ENCODE results near the gene ZNF638.
A peak's percentile ranks its signal among the peaks of the same experiment; 100 is the strongest.

Gene ZNF638

DNA sequence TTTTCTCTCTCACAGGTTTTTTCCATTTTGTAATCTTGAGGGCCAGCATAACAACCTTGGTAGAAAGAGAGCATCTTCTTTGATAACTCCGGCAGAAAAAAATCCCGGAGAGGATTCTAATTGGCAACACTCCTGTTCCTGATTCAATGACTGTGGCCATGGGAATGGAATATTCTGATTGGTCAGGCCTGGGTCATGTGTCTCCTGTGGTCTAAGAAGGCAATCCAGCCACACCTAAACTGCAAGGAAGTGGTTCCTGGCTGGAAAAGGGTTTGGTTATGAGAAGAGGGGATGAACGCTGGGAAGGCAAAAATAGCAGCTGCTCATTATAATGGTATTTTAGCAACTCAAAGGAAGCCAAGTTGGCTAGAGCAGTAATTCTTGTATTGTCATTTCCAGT, 24.8 kb upstream of the ZNF638 start:
- TF ChIP-seq TAF1 (IDR thresholded peaks at IDR 0.05; ENCODE audit: low read depth) (no peak), TEAD4 (IDR thresholded peaks at IDR 0.05) (no peak), EGR1 (IDR thresholded peaks at IDR 0.05) (no peak)
- TF ChIP-seq, protein P1, sequence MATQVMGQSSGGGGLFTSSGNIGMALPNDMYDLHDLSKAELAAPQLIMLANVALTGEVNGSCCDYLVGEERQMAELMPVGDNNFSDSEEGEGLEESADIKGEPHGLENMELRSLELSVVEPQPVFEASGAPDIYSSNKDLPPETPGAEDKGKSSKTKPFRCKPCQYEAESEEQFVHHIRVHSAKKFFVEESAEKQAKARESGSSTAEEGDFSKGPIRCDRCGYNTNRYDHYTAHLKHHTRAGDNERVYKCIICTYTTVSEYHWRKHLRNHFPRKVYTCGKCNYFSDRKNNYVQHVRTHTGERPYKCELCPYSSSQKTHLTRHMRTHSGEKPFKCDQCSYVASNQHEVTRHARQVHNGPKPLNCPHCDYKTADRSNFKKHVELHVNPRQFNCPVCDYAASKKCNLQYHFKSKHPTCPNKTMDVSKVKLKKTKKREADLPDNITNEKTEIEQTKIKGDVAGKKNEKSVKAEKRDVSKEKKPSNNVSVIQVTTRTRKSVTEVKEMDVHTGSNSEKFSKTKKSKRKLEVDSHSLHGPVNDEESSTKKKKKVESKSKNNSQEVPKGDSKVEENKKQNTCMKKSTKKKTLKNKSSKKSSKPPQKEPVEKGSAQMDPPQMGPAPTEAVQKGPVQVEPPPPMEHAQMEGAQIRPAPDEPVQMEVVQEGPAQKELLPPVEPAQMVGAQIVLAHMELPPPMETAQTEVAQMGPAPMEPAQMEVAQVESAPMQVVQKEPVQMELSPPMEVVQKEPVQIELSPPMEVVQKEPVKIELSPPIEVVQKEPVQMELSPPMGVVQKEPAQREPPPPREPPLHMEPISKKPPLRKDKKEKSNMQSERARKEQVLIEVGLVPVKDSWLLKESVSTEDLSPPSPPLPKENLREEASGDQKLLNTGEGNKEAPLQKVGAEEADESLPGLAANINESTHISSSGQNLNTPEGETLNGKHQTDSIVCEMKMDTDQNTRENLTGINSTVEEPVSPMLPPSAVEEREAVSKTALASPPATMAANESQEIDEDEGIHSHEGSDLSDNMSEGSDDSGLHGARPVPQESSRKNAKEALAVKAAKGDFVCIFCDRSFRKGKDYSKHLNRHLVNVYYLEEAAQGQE (IDR thresholded peaks at IDR 0.05; ENCODE audit: low read depth): no peak
- TF ChIP-seq, protein P2, sequence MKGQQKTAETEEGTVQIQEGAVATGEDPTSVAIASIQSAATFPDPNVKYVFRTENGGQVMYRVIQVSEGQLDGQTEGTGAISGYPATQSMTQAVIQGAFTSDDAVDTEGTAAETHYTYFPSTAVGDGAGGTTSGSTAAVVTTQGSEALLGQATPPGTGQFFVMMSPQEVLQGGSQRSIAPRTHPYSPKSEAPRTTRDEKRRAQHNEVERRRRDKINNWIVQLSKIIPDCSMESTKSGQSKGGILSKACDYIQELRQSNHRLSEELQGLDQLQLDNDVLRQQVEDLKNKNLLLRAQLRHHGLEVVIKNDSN (IDR thresholded peaks at IDR 0.05): peak; percentile 62

DNA sequence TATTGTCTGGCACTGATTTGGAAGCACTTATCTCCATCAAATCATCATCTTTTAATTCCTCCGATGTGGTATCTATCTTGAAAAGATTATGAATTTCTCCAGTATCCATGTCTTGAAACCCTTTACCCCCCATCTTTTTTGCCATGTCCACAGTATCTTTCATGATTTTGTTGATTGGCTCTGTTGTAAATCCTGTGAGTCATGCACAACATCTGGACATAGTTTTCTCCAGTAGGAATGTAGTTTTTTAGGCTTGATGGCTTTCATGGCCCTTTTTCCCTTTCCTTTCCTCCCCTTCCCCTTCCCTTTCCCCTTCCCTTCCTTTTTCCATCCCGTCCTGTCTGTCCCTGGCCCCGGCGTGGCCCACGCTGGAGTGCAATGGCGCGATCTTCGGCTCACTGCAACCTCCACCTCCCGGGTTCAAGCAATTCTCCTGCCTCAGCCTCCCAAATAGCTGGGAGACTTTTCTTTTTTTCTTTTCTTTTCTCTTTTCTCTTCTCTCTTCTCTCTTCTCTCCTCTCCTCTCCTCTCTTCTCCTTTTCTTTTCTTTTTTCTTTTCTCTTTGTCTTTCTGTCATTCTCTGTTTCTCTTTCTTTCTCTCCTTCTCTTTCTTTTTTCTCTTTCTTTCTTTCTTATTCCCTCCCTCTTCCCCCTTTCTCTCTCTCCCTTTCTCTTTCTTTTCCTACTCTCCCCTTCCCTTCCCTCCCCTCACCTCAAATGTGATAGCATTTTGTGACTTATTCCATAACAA, 18.4 kb upstream of the ZNF638 start:
- no peak for TF ChIP-seq TEAD4 (IDR thresholded peaks at IDR 0.05)
- TF ChIP-seq EP300 (IDR thresholded peaks at IDR 0.05; ENCODE audit: borderline replicate concordance): no peak
- TF ChIP-seq, protein P2 (IDR thresholded peaks at IDR 0.05): no peak
- TF ChIP-seq, protein P3, sequence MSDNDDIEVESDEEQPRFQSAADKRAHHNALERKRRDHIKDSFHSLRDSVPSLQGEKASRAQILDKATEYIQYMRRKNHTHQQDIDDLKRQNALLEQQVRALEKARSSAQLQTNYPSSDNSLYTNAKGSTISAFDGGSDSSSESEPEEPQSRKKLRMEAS (IDR thresholded peaks at IDR 0.05): no peak
- no peak for TF ChIP-seq NFIC (IDR thresholded peaks at IDR 0.05)
- TF ChIP-seq RAD21 (IDR thresholded peaks at IDR 0.05; ENCODE audit: low read depth): no peak
- no peak for TF ChIP-seq CEBPB (IDR thresholded peaks at IDR 0.05)

DNA sequence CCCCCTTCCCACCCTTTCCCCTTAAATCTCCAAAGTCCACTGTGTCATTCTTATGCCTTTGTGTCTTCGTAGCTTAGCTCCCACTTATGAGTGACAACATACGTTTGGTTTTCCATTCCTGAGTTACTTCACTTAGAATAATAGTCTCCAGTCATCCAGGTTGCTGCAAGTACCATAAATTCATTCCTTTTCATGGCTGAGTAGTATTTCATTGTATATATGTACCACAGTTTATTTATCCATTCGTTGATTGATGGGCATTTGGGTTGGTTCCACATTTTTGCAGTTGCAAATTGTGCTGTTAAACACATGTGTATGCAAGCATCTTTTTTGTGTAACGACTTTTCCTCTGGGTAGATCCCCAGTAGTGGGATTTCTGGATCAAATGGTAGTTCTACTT, 14.5 kb upstream of the ZNF638 start:
- TF ChIP-seq ZBTB7A (IDR thresholded peaks at IDR 0.05; ENCODE audit: low read depth) (no peak), EGR1 (IDR thresholded peaks at IDR 0.05) (no peak), CEBPB (IDR thresholded peaks at IDR 0.05) (no peak), TEAD4 (IDR thresholded peaks at IDR 0.05) (no peak), NFIC (IDR thresholded peaks at IDR 0.05) (no peak), EP300 (IDR thresholded peaks at IDR 0.05; ENCODE audit: borderline replicate concordance) (no peak), RAD21 (IDR thresholded peaks at IDR 0.05; ENCODE audit: low read depth) (no peak), YY1 (IDR thresholded peaks at IDR 0.05; ENCODE audit: low read depth) (no peak), CREB1 (IDR thresholded peaks at IDR 0.05; ENCODE audit: low read depth) (no peak), FOXM1 (IDR thresholded peaks at IDR 0.05; ENCODE audit: borderline replicate concordance, low read depth) (no peak), TAF1 (IDR thresholded peaks at IDR 0.05; ENCODE audit: low read depth) (no peak), TCF12 (IDR thresholded peaks at IDR 0.05; ENCODE audit: low read depth) (no peak)
- TF ChIP-seq, protein P3 (IDR thresholded peaks at IDR 0.05): no peak
- TF ChIP-seq, protein P2 (IDR thresholded peaks at IDR 0.05): no peak
- TF ChIP-seq, protein P1 (IDR thresholded peaks at IDR 0.05; ENCODE audit: low read depth): no peak

DNA sequence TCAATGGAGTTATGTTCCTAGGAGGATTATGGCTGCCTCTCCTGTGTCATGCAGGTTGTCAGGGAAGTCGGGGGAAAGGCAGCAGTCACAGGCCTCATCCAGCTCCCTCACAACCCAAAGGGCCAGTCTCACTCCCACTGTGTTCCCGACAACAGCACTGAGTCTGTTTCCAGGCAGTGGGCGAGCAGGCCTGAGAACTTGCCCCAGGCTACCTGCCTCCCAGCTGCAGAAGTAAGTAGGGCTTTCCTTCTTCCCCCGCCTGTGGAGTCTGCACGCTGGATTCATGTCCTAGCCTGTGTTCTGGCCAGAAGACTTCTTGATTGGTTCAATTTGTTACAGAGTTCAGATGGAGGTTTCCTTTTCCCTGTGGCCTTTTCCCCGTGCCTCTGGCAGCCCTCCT, 8.2 kb upstream of the ZNF638 start:
- TF ChIP-seq FOXM1 (IDR thresholded peaks at IDR 0.05; ENCODE audit: borderline replicate concordance, low read depth): no peak
- no peak for TF ChIP-seq TEAD4 (IDR thresholded peaks at IDR 0.05)
- TF ChIP-seq RAD21 (IDR thresholded peaks at IDR 0.05; ENCODE audit: low read depth): no peak
- TF ChIP-seq, protein P2 (IDR thresholded peaks at IDR 0.05): no peak
- no peak for TF ChIP-seq TAF1 (IDR thresholded peaks at IDR 0.05; ENCODE audit: low read depth)
- TF ChIP-seq, protein P3 (IDR thresholded peaks at IDR 0.05): no peak
- TF ChIP-seq NFIC (IDR thresholded peaks at IDR 0.05): no peak
- TF ChIP-seq TCF12 (IDR thresholded peaks at IDR 0.05; ENCODE audit: low read depth): no peak
- TF ChIP-seq CREB1 (IDR thresholded peaks at IDR 0.05; ENCODE audit: low read depth): no peak
- TF ChIP-seq, protein P1 (IDR thresholded peaks at IDR 0.05; ENCODE audit: low read depth): no peak
- no peak for TF ChIP-seq EGR1 (IDR thresholded peaks at IDR 0.05)
- no peak for TF ChIP-seq YY1 (IDR thresholded peaks at IDR 0.05; ENCODE audit: low read depth)
- TF ChIP-seq ZBTB7A (IDR thresholded peaks at IDR 0.05; ENCODE audit: low read depth): no peak
- no peak for TF ChIP-seq EP300 (IDR thresholded peaks at IDR 0.05; ENCODE audit: borderline replicate concordance)
- TF ChIP-seq CEBPB (IDR thresholded peaks at IDR 0.05): no peak
